ENCODE data around the gene TMTC3. TPM values are rescaled to one million over a fixed set of nuclear protein-coding genes. Genes with fewer than 3 reads are reported as not detected.

TMTC3 gene
- total RNA-seq, 2 experiments from 2014 or later: 5.5 to 9.4 TPM

GRCh38 chr12:88113871-88114270 is 28.2 kb upstream of the TMTC3 start:
- no peaks in the 10 kb centered on the region for H3K9me3 ChIP-seq (ENCODE audit: low read length)
- H3K79me2 ChIP-seq (ENCODE audit: insufficient read depth, low read depth, low read length): no peaks in the 10 kb centered on the region
- TF ChIP-seq EZH2phosphoT487 (IDR thresholded peaks at IDR 0.05; ENCODE audit: borderline replicate concordance, low read depth, low read length) (no peak), CTCF (conservative IDR thresholded peaks at IDR 0.05; ENCODE audit: low read length) (no peak)
- no TSS peak for BruUV-seq (replicated peaks)
- peaks cover 68% of the 10 kb centered on the region for H3K36me3 ChIP-seq (ENCODE audit: insufficient read depth, low read length)
- no peak overlapping the region for H2AFZ ChIP-seq (ENCODE audit: low read length)
- H3K9me2 ChIP-seq (ENCODE audit: insufficient read depth, low read length): no peaks in the 10 kb centered on the region
- no peaks in the 10 kb centered on the region for H4K20me1 ChIP-seq (ENCODE audit: insufficient read depth, low read length)
- DNase-seq (ENCODE audit: low spot score): no peak
- ChIA-PET POLR2A (interaction anchor here (0.6 kb wide), 1 partner anchor 156 kb away, joined by 3 read pairs; no protein-coding TSS in a partner anchor), CTCF (ENCODE audit: unreplicated experiment) (no interaction called here)
- intact Hi-C loops (cut with micrococcal nuclease; ENCODE audit: unreplicated experiment): loop anchor here (5.0 kb wide), 1 partner anchor 278 kb away; no protein-coding TSS in a partner anchor
- H3K27ac ChIP-seq (ENCODE audit: low read depth, low read length, poor library complexity, severe bottlenecking): no peak overlapping the region
- no peak overlapping the region for H3K4me2 ChIP-seq (ENCODE audit: low read length)
- H3K4me1 ChIP-seq (ENCODE audit: insufficient read depth, low read length, poor library complexity, severe bottlenecking): no peaks in the 10 kb centered on the region
- no peak overlapping the region for H3K4me3 ChIP-seq (ENCODE audit: low read depth, low read length, poor library complexity, severe bottlenecking)

- TF ChIP-seq EZH2phosphoT487 (IDR thresholded peaks at IDR 0.05; ENCODE audit: borderline replicate concordance, low read depth, low read length) (no peak), CTCF (conservative IDR thresholded peaks at IDR 0.05; ENCODE audit: low read length) (no peak)
- intact Hi-C loops (cut with micrococcal nuclease; ENCODE audit: unreplicated experiment): no loop called here
- no peaks in the 10 kb centered on the region for H3K79me2 ChIP-seq (ENCODE audit: insufficient read depth, low read depth, low read length)
- no peak overlapping the region for H3K4me2 ChIP-seq (ENCODE audit: low read length)
- CTCF ChIA-PET (ENCODE audit: unreplicated experiment): no interaction called here
- no peaks in the 10 kb centered on the region for H3K9me2 ChIP-seq (ENCODE audit: insufficient read depth, low read length)
- no peak overlapping the region for H3K27ac ChIP-seq (ENCODE audit: low read depth, low read length, poor library complexity, severe bottlenecking)
- no peak overlapping the region for H2AFZ ChIP-seq (ENCODE audit: low read length)
- H3K36me3 ChIP-seq (ENCODE audit: insufficient read depth, low read length): peaks cover 48% of the 10 kb centered on the region
- BruUV-seq (replicated peaks): no TSS peak
- no peaks in the 10 kb centered on the region for H3K4me1 ChIP-seq (ENCODE audit: insufficient read depth, low read length, poor library complexity, severe bottlenecking)
- DNase-seq (ENCODE audit: low spot score): no peak
- POLR2A ChIA-PET: interaction anchor here (1.5 kb wide), 1 partner anchor 15 kb away, joined by 4 read pairs; no protein-coding TSS in a partner anchor
- H4K20me1 ChIP-seq (ENCODE audit: insufficient read depth, low read length): no peaks in the 10 kb centered on the region
- no peak overlapping the region for H3K4me3 ChIP-seq (ENCODE audit: low read depth, low read length, poor library complexity, severe bottlenecking)
- no peaks in the 10 kb centered on the region for H3K9me3 ChIP-seq (ENCODE audit: low read length)
Observed at GRCh38 chr12:88122666-88123065, 19.4 kb upstream of the TMTC3 start.

- Histone ChIP-seq H3K4me3 (ENCODE audit: low read depth, low read length, poor library complexity, severe bottlenecking) (no peak overlapping the region), H3K4me1 (ENCODE audit: insufficient read depth, low read length, poor library complexity, severe bottlenecking) (no peaks in the 10 kb centered on the region), H3K36me3 (ENCODE audit: insufficient read depth, low read length) (peaks cover 42% of the 10 kb centered on the region; the same call in 1 of the 2 replicates), H3K4me2 (ENCODE audit: low read length) (no peak overlapping the region), H4K20me1 (ENCODE audit: insufficient read depth, low read length) (no peaks in the 10 kb centered on the region), H3K27ac (ENCODE audit: low read depth, low read length, poor library complexity, severe bottlenecking) (no peak overlapping the region), H3K79me2 (ENCODE audit: insufficient read depth, low read depth, low read length) (no peaks in the 10 kb centered on the region), H2AFZ (ENCODE audit: low read length) (no peak overlapping the region), H3K9me3 (ENCODE audit: low read length) (no peaks in the 10 kb centered on the region), H3K9me2 (ENCODE audit: insufficient read depth, low read length) (no peaks in the 10 kb centered on the region)
- BruUV-seq (replicated peaks): no TSS peak
- POLR2A ChIA-PET: interaction anchor here (0.8 kb wide), 1 partner anchor 26 kb away, joined by 3 read pairs; no protein-coding TSS in a partner anchor
- TF ChIP-seq EZH2phosphoT487 (IDR thresholded peaks at IDR 0.05; ENCODE audit: borderline replicate concordance, low read depth, low read length) (no peak), CTCF (conservative IDR thresholded peaks at IDR 0.05; ENCODE audit: low read length) (no peak)
- no peak for DNase-seq (ENCODE audit: low spot score)
- CTCF ChIA-PET (ENCODE audit: unreplicated experiment): no interaction called here
- intact Hi-C loops (cut with micrococcal nuclease; ENCODE audit: unreplicated experiment): no loop called here
Observed at GRCh38 chr12:88127099-88127498, 15.0 kb upstream of the TMTC3 start.
